Sigmoid colon (tissue), 7 donors: ENCODE results near the gene EPHA4. TPM values are rescaled to one million over a fixed set of nuclear protein-coding genes. Genes with fewer than 3 reads are reported as not detected.
A peak's percentile ranks its signal among the peaks of the same experiment; 100 is the strongest.

Experiments used
- DNase-seq: peaks from one replicate; pipeline ENCODE4 v3.0.0-alpha.2; 2019
- H3K27ac ChIP-seq, 4 donors: fragments of 200-600 bp; sonication (generic); one replicate each; pipeline ENCODE4 v1.5.1; 2016 to 2019; ENCODE audit warnings: mild to moderate bottlenecking in 1 of 4
- H3K27me3 ChIP-seq, 3 donors: fragments of 200-600 bp; sonication (generic); one replicate each; pipeline ENCODE4 v1.5.1; 2019; ENCODE audit warnings: mild to moderate bottlenecking in 1 of 3
- H3K36me3 ChIP-seq, 4 donors: fragments of 200-600 bp; sonication (generic); one replicate each; pipeline ENCODE4 v1.5.1; 2016 to 2019
- H3K4me1 ChIP-seq, 4 donors: fragments of 200-600 bp; sonication (generic); one replicate each; pipeline ENCODE4 v1.5.1; 2017 to 2019
- H3K4me3 ChIP-seq, 4 donors: fragments of 200-600 bp; sonication (generic); one replicate each; pipeline ENCODE4 v1.5.1; 2017 to 2019; ENCODE audit warnings: mild to moderate bottlenecking in 2 of 4, moderate library complexity in 1 of 4
- H3K9me3 ChIP-seq, 4 donors: fragments of 200-600 bp in 3 of 4; sonication (generic) in 3 of 4; one replicate each; pipeline versions ENCODE4 v1.5.1 to v1.6.1; 2013 to 2019
- EP300 ChIP-seq, 4 donors: sonication (generic); formaldehyde crosslinking; IDR thresholded peaks; one replicate each; pipeline ENCODE4 v1.6.1; 2017; ENCODE audit warnings: antibody characterized with exemption in 4 of 4
- POLR2A ChIP-seq, 2 donors: fragments of 450-650 bp; IDR thresholded peaks; one replicate each; pipeline ENCODE4 v1.6.1; 2016; ENCODE audit warnings: antibody characterized with exemption in 2 of 2, mild to moderate bottlenecking in 2 of 2, moderate library complexity in 2 of 2
- POLR2AphosphoS5 ChIP-seq, 4 donors: sonication (generic); formaldehyde crosslinking; IDR thresholded peaks; one replicate each; pipeline ENCODE4 v1.6.1; 2017; ENCODE audit warnings: antibody characterized with exemption in 4 of 4
- WGBS, 2 donors: extraction: QIAGEN DNeasy Blood & Tissue Kit; methylation state at CpG; one replicate each; pipeline ENCODE4 v1.1.7; 2013; 5-methylcytosine and 5-hydroxymethylcytosine counted together
- intact Hi-C: fragments of 100-400 bp; cut with DNase I; formaldehyde crosslinking; loops from one replicate; pipeline ENCODE4 v1.15.1; 2023
- polyA plus RNA-seq, 3 donors: library from polyadenylated mRNA; stranded (reverse); fragments of 200-250 nt; gene quantifications; one replicate each; pipeline ENCODE4 v1.2.3, GENCODE V29; 2013
- total RNA-seq, 4 donors: library from RNA; depleted of rRNA; stranded (reverse); fragments of >200 nt; gene quantifications; one replicate each; pipeline ENCODE4 v1.1.0, GENCODE V29; 2016
- TF ChIP-seq, protein P1 (sequence below), 4 experiments: fragments of 450-650 bp in 3 of 4; fragments of 200-600 bp in 1 of 4; IDR thresholded peaks; one replicate each; pipeline ENCODE4 v1.5.1; 2016 to 2019; ENCODE audit warnings: antibody characterized with exemption in 4 of 4, mild to moderate bottlenecking in 3 of 4, moderate library complexity in 2 of 4
- donor health status: healthy with polysubstance abuse.
- donor health status: Bipolar disorder and iron deficiency.
- donor health status: healthy.

Gene EPHA4
- total and polyA plus RNA-seq, 7 donors, result 1.2 to 50.7 (median 26.9) TPM

GRCh38 chr2:221518935-221519625 is 53.0 kb downstream of the EPHA4 start:
- Histone ChIP-seq H3K27me3 (no peaks in the 10 kb centered on the region), H3K9me3 (no peaks in the 10 kb centered on the region), H3K4me1 (peaks cover 0 to 57% (median 54%) of the 10 kb centered on the region in 4 donors), H3K27ac (peak overlapping the region in 1 of 4 donors; percentile 4), H3K4me3 (no peak overlapping the region), H3K36me3 (no peaks in the 10 kb centered on the region)
- TF ChIP-seq, protein P1, sequence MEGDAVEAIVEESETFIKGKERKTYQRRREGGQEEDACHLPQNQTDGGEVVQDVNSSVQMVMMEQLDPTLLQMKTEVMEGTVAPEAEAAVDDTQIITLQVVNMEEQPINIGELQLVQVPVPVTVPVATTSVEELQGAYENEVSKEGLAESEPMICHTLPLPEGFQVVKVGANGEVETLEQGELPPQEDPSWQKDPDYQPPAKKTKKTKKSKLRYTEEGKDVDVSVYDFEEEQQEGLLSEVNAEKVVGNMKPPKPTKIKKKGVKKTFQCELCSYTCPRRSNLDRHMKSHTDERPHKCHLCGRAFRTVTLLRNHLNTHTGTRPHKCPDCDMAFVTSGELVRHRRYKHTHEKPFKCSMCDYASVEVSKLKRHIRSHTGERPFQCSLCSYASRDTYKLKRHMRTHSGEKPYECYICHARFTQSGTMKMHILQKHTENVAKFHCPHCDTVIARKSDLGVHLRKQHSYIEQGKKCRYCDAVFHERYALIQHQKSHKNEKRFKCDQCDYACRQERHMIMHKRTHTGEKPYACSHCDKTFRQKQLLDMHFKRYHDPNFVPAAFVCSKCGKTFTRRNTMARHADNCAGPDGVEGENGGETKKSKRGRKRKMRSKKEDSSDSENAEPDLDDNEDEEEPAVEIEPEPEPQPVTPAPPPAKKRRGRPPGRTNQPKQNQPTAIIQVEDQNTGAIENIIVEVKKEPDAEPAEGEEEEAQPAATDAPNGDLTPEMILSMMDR (IDR thresholded peaks at IDR 0.05), result no peak
- TF ChIP-seq EP300 (IDR thresholded peaks at IDR 0.05) (no peak), POLR2A (IDR thresholded peaks at IDR 0.05) (no peak), POLR2AphosphoS5 (IDR thresholded peaks at IDR 0.05) (no peak)
- WGBS, 2 donors, result 22 to 62% methylated on average over 7 of the region's 7 CpGs
- intact Hi-C loops, result no loop called here
- no peak for DNase-seq

GRCh38 chr2:221518201-221518934 is 53.7 kb downstream of the EPHA4 start:
- Histone ChIP-seq H3K4me3 (no peak overlapping the region), H3K9me3 (no peaks in the 10 kb centered on the region), H3K36me3 (no peaks in the 10 kb centered on the region), H3K27ac (peak overlapping the region in 1 of 4 donors; percentile 51), H3K27me3 (no peaks in the 10 kb centered on the region), H3K4me1 (peaks cover 0 to 63% (median 57%) of the 10 kb centered on the region in 4 donors)
- TF ChIP-seq POLR2A (IDR thresholded peaks at IDR 0.05), result no peak
- TF ChIP-seq POLR2AphosphoS5 (IDR thresholded peaks at IDR 0.05), result no peak
- TF ChIP-seq, protein P1 (IDR thresholded peaks at IDR 0.05), result no peak
- no peak for TF ChIP-seq EP300 (IDR thresholded peaks at IDR 0.05)
- no peak for DNase-seq
- WGBS, 2 donors, result 16 to 29% methylated on average over 7 of the region's 7 CpGs
- intact Hi-C loops, result no loop called here

DNA sequence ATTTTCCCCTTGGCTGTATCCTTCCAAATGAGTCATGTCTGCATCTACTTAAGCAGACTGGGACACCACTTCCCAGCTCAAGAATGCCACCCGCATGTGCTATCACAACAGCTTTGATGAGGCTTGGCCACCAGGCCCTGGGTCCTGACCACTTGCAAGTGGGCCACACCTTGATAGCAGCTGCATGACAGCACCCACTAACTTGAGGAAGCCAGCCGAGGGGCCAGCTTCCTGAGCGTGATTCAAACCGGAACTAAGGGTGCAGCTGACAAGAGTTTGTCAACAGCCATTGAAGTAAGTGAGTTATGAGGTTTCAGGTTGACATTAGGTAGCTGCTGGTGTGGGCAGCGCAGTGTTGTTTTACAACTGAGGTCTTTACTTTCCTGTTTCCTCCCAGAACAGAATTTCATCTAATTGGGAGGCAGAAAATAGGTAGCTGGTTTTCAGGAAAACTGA is 54.4 kb downstream of the EPHA4 start:
- Histone ChIP-seq H3K27me3 (no peaks in the 10 kb centered on the region), H3K4me3 (no peak overlapping the region), H3K36me3 (no peaks in the 10 kb centered on the region), H3K9me3 (no peaks in the 10 kb centered on the region), H3K27ac (peak overlapping the region in 2 of 4 donors; percentile 33 to 51), H3K4me1 (peaks cover 0 to 70% (median 57%) of the 10 kb centered on the region in 4 donors)
- TF ChIP-seq EP300 (IDR thresholded peaks at IDR 0.05) (no peak), POLR2AphosphoS5 (IDR thresholded peaks at IDR 0.05) (peak in 1 of 4 donors; percentile 19), POLR2A (IDR thresholded peaks at IDR 0.05) (no peak)
- TF ChIP-seq, protein P1 (IDR thresholded peaks at IDR 0.05), result no peak
- 10 to 19% methylated on average over 5 of the region's 5 CpGs for WGBS, 2 donors
- intact Hi-C loops, result no loop called here
- no peak for DNase-seq

GRCh38 chr2:221517146-221517695 is 54.9 kb downstream of the EPHA4 start:
- DNase-seq, result no peak
- 53 to 59% methylated on average over 4 of the region's 4 CpGs for WGBS, 2 donors
- peaks cover 0 to 72% (median 57%) of the 10 kb centered on the region in 4 donors for H3K4me1 ChIP-seq
- intact Hi-C loops, result no loop called here
- no peaks in the 10 kb centered on the region for H3K9me3 ChIP-seq
- H3K27ac ChIP-seq, result peak overlapping the region in 2 of 4 donors; percentile 33 to 51
- H3K36me3 ChIP-seq, result no peaks in the 10 kb centered on the region
- TF ChIP-seq, protein P1 (IDR thresholded peaks at IDR 0.05), result no peak
- TF ChIP-seq POLR2A (IDR thresholded peaks at IDR 0.05) (no peak), EP300 (IDR thresholded peaks at IDR 0.05) (no peak), POLR2AphosphoS5 (IDR thresholded peaks at IDR 0.05) (peak in 1 of 4 donors; percentile 47)
- no peak overlapping the region for H3K4me3 ChIP-seq
- no peaks in the 10 kb centered on the region for H3K27me3 ChIP-seq
